ENCODE measurements around the gene CLCN5.

GRCh38 chrX:50049228-50049627 lies 126.8 kb downstream of the CLCN5 start:
- TF ChIP-seq, protein P1, sequence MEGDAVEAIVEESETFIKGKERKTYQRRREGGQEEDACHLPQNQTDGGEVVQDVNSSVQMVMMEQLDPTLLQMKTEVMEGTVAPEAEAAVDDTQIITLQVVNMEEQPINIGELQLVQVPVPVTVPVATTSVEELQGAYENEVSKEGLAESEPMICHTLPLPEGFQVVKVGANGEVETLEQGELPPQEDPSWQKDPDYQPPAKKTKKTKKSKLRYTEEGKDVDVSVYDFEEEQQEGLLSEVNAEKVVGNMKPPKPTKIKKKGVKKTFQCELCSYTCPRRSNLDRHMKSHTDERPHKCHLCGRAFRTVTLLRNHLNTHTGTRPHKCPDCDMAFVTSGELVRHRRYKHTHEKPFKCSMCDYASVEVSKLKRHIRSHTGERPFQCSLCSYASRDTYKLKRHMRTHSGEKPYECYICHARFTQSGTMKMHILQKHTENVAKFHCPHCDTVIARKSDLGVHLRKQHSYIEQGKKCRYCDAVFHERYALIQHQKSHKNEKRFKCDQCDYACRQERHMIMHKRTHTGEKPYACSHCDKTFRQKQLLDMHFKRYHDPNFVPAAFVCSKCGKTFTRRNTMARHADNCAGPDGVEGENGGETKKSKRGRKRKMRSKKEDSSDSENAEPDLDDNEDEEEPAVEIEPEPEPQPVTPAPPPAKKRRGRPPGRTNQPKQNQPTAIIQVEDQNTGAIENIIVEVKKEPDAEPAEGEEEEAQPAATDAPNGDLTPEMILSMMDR (IDR thresholded peaks at IDR 0.05) = no peak
- TF ChIP-seq EP300 (IDR thresholded peaks at IDR 0.05) (no peak), POLR2A (IDR thresholded peaks at IDR 0.05) (no peak)
